OCI-LY7 (cell line): ENCODE measurements around the gene PKM. TPM values are rescaled to one million over a fixed set of nuclear protein-coding genes. Genes with fewer than 3 reads are reported as not detected.
A peak's percentile ranks its signal among the peaks of the same experiment; 100 is the strongest.

Experiments used
- BruUV-seq: library from RNA; stranded (reverse); fragments of 400-500 nt; replicated peaks from 2 replicates; lab custom pipeline; 2021; lab: Mats Ljungman, UMichigan
- CTCF ChIA-PET: fragments of 300-600 bp; sonication (Branson Sonifier 250); formaldehyde crosslinking; loops from one replicate; lab custom pipeline; 2022; ENCODE audit warnings: antibody characterized with exemption; ENCODE audit not compliant: unreplicated experiment; lab: Charles Lee
- POLR2A ChIA-PET: fragments of 300-600 bp; sonication (Branson Sonifier 250); formaldehyde crosslinking; loops from one replicate; lab custom pipeline; 2022; ENCODE audit warnings: antibody characterized with exemption; lab: Charles Lee
- DNase-seq: peaks from one replicate; pipeline ENCODE4 v3.0.0-alpha.2; 2015; ENCODE audit warnings: low spot score
- H2AFZ ChIP-seq: fragments of 200-600 bp; sonication (generic), shearing (Covaris generic); 2 replicates; pipeline ENCODE4 v1.6.1; 2014; ENCODE audit warnings: mild to moderate bottlenecking, antibody characterized with exemption, low read length, moderate library complexity
- H3K27ac ChIP-seq: fragments of 200-600 bp; sonication (generic); 2 replicates; pipeline ENCODE4 v1.5.1; 2014; ENCODE audit warnings: mixed run types, low read depth, mild to moderate bottlenecking, moderate library complexity, low read length, inconsistent platforms; ENCODE audit not compliant: poor library complexity, severe bottlenecking
- H3K36me3 ChIP-seq: fragments of 200-600 bp; sonication (generic); 2 replicates; pipeline ENCODE4 v1.6.1; 2014; ENCODE audit warnings: mild to moderate bottlenecking, antibody characterized with exemption, low read length, moderate library complexity, mixed read lengths; ENCODE audit not compliant: insufficient read depth
- H3K4me1 ChIP-seq: fragments of 200-600 bp; sonication (generic); 2 replicates; pipeline ENCODE4 v1.5.1; 2014; ENCODE audit warnings: mild to moderate bottlenecking, low read length; ENCODE audit not compliant: insufficient read depth, poor library complexity, severe bottlenecking
- H3K4me2 ChIP-seq: fragments of 200-600 bp; sonication (generic); 2 replicates; pipeline ENCODE4 v1.6.1; 2014; ENCODE audit warnings: mild to moderate bottlenecking, low read length
- H3K4me3 ChIP-seq: fragments of 200-600 bp; sonication (generic); 2 replicates; pipeline ENCODE4 v1.5.1; 2014; ENCODE audit warnings: mild to moderate bottlenecking, low read depth, low read length; ENCODE audit not compliant: poor library complexity, severe bottlenecking
- H3K79me2 ChIP-seq: fragments of 200-600 bp; sonication (generic); 2 replicates; pipeline ENCODE4 v1.6.1; 2016; ENCODE audit warnings: low read depth, mild to moderate bottlenecking, low read length, moderate library complexity, mixed read lengths; ENCODE audit not compliant: insufficient read depth
- H3K9me2 ChIP-seq: fragments of 200-600 bp; sonication (generic); 2 replicates; pipeline ENCODE4 v1.6.1; 2016; ENCODE audit warnings: mild to moderate bottlenecking, low read length, mixed read lengths; ENCODE audit not compliant: insufficient read depth
- H3K9me3 ChIP-seq: fragments of 200-600 bp; sonication (generic); 2 replicates; pipeline ENCODE4 v1.6.1; 2014; ENCODE audit warnings: mild to moderate bottlenecking, mixed run types, low read length, mixed read lengths
- H4K20me1 ChIP-seq: fragments of 200-600 bp; sonication (generic); 2 replicates; pipeline ENCODE4 v1.6.1; 2014; ENCODE audit warnings: mild to moderate bottlenecking, antibody characterized with exemption, low read length, moderate library complexity, mixed read lengths; ENCODE audit not compliant: insufficient read depth
- EZH2phosphoT487 ChIP-seq: fragments of 200-600 bp; sonication (generic); IDR thresholded peaks from 2 replicates; pipeline ENCODE4 v1.6.1; 2018; ENCODE audit warnings: low read depth, borderline replicate concordance, mild to moderate bottlenecking, mixed run types, antibody characterized with exemption, low read length, moderate library complexity, mixed read lengths
- intact Hi-C: fragments of 100-400 bp; cut with micrococcal nuclease; formaldehyde crosslinking; loops from one replicate; pipeline ENCODE4 v1.10.0; 2022; ENCODE audit not compliant: unreplicated experiment
- total RNA-seq, 2 experiments: library from RNA; depleted of rRNA in 1 of 2; stranded (reverse); fragments of >200 nt in 1 of 2; shearing (Covaris generic) in 1 of 2; gene quantifications; 2 replicates each; pipeline ENCODE4 v1.2.3, GENCODE V29; 2014 to 2022
- TF ChIP-seq, protein P1 (sequence below): fragments of 200-600 bp; sonication (generic); conservative IDR thresholded peaks from 2 replicates; pipeline ENCODE4 v1.5.1; 2014; ENCODE audit warnings: mild to moderate bottlenecking, antibody characterized with exemption, low read length, moderate library complexity, mixed read lengths

The PKM gene
- total RNA-seq, 2 experiments from 2014 or later = 917 to 1,131 TPM

DNA sequence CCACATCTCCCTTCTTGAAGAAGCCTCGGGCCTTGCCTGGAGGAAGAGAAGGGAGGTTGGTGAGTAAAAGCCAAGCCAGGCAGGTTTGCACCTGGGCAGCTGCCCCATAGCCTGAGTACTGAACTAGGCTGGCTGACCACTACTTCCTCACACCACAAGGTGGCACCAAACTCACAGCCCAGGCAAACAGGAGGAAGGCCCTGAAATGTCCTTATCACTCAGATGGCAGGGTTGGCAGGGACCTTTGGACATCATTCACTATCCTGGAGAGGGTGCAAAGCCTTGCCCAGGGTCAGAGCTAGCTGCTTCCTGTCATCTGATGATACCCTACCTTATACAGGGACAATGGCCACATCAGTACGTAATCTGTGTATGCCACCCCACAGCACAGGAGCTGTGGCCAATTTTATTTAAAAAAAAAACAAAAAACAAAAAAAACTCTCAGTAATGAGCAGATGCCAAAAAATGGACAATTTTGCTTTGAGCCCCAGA lies 31.2 kb downstream of the PKM start:
- no peaks in the 10 kb centered on the region for H3K9me2 ChIP-seq
- peak; percentile 72 for DNase-seq
- BruUV-seq = no TSS peak
- H3K79me2 ChIP-seq = no peaks in the 10 kb centered on the region
- ChIA-PET POLR2A (interaction anchor here (0.6 kb wide), 1 partner anchor 40 kb away, joined by 6 read pairs; no protein-coding TSS in a partner anchor), CTCF (no interaction called here)
- TF ChIP-seq EZH2phosphoT487 = no peak
- TF ChIP-seq, protein P1, sequence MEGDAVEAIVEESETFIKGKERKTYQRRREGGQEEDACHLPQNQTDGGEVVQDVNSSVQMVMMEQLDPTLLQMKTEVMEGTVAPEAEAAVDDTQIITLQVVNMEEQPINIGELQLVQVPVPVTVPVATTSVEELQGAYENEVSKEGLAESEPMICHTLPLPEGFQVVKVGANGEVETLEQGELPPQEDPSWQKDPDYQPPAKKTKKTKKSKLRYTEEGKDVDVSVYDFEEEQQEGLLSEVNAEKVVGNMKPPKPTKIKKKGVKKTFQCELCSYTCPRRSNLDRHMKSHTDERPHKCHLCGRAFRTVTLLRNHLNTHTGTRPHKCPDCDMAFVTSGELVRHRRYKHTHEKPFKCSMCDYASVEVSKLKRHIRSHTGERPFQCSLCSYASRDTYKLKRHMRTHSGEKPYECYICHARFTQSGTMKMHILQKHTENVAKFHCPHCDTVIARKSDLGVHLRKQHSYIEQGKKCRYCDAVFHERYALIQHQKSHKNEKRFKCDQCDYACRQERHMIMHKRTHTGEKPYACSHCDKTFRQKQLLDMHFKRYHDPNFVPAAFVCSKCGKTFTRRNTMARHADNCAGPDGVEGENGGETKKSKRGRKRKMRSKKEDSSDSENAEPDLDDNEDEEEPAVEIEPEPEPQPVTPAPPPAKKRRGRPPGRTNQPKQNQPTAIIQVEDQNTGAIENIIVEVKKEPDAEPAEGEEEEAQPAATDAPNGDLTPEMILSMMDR = peak; percentile 88
- peaks cover 10% of the 10 kb centered on the region for H3K4me1 ChIP-seq
- H2AFZ ChIP-seq = no peak overlapping the region
- H3K4me3 ChIP-seq = no peak overlapping the region
- H3K27ac ChIP-seq = no peak overlapping the region
- no peaks in the 10 kb centered on the region for H3K9me3 ChIP-seq
- peaks cover 70% of the 10 kb centered on the region for H3K36me3 ChIP-seq
- peaks cover 22% of the 10 kb centered on the region; the same call in 1 of the 2 replicates for H4K20me1 ChIP-seq
- no peak overlapping the region for H3K4me2 ChIP-seq
- intact Hi-C loops = loop anchor here (2.0 to 5.0 kb wide), 4 partner anchors 31 to 87 kb away; partner anchors contain the start of genes PARP6 and PKM

DNA sequence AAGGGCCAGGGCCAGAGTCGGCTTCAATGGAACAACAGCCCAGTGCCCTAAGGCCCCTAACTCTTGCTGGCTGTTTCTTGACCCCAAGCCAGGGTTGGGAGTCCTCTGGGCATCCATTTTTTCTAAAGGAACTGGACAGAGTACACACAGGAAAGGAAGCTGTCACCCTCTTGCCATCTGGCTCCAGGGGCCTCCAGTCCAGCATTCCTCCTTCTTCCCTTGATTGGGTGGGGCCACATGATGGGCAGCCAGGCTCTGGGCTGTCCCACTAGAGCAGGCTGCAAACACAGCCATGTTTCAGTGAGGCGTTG lies 31.8 kb downstream of the PKM start:
- H3K79me2 ChIP-seq = no peaks in the 10 kb centered on the region
- no peak overlapping the region for H3K4me3 ChIP-seq
- intact Hi-C loops = loop anchor here (2.0 to 5.0 kb wide), 3 partner anchors 32 to 88 kb away; partner anchors contain the start of genes PARP6 and PKM
- H3K9me2 ChIP-seq = no peaks in the 10 kb centered on the region
- peaks cover 64% of the 10 kb centered on the region for H3K36me3 ChIP-seq
- ChIA-PET CTCF (no interaction called here), POLR2A (no interaction called here)
- DNase-seq = no peak
- H3K27ac ChIP-seq = no peak overlapping the region
- no peak overlapping the region for H2AFZ ChIP-seq
- H3K4me2 ChIP-seq = no peak overlapping the region
- H4K20me1 ChIP-seq = peaks cover 16% of the 10 kb centered on the region; the same call in 1 of the 2 replicates
- H3K4me1 ChIP-seq = peaks cover 10% of the 10 kb centered on the region
- no peak for TF ChIP-seq EZH2phosphoT487
- TF ChIP-seq, protein P1 = no peak
- H3K9me3 ChIP-seq = no peaks in the 10 kb centered on the region
- TSS peak; percentile 99 for BruUV-seq
